Measurements from ENCODE around the gene ACOT12.

GRCh38 chr5:81359108-81359507 is 34.8 kb downstream of the ACOT12 start:
- TF ChIP-seq CTCF (conservative IDR thresholded peaks at IDR 0.05; ENCODE audit: low read depth, low read length) (no peak), EZH2phosphoT487 (IDR thresholded peaks at IDR 0.05; ENCODE audit: borderline replicate concordance, low read length) (no peak)

Data from PC-3 (cell line).